ENCODE data around the gene DERL3.

Gene DERL3

GRCh38 chr22:23834793-23835483 lies 3.9 kb downstream of the DERL3 start:
- Histone ChIP-seq H3K9ac (ENCODE audit: low read depth, low read length) (no peak overlapping the region), H3K36me3 (ENCODE audit: control insufficient read depth, insufficient read depth, low read length) (peaks cover 38% of the 10 kb centered on the region)

GRCh38 chr22:23834406-23834792 lies 4.4 kb downstream of the DERL3 start:
- Histone ChIP-seq H3K4me3 (ENCODE audit: low read depth, low read length) (no peak overlapping the region), H3K9ac (ENCODE audit: low read depth, low read length) (no peak overlapping the region), H3K36me3 (ENCODE audit: control insufficient read depth, insufficient read depth, low read length) (peaks cover 38% of the 10 kb centered on the region), H3K27me3 (ENCODE audit: control insufficient read depth, insufficient read depth, low read length) (no peaks in the 10 kb centered on the region), H3K9me3 (ENCODE audit: control insufficient read depth, insufficient read depth, low read length) (no peaks in the 10 kb centered on the region), H3K4me1 (ENCODE audit: control insufficient read depth, insufficient read depth, low read length) (no peaks in the 10 kb centered on the region)

More at GRCh38 chr22:23834793-23835483, 3.9 kb downstream of the DERL3 start:
- peaks cover 2% of the 10 kb centered on the region for H3K27me3 ChIP-seq (ENCODE audit: control insufficient read depth, insufficient read depth, low read length)
- H3K4me3 ChIP-seq (ENCODE audit: low read depth, low read length) = no peak overlapping the region
- H3K9me3 ChIP-seq (ENCODE audit: control insufficient read depth, insufficient read depth, low read length) = no peaks in the 10 kb centered on the region
- H3K4me1 ChIP-seq (ENCODE audit: control insufficient read depth, insufficient read depth, low read length) = no peaks in the 10 kb centered on the region

- Histone ChIP-seq H3K4me1 (ENCODE audit: control insufficient read depth, insufficient read depth, low read length) (no peaks in the 10 kb centered on the region), H3K9ac (ENCODE audit: low read depth, low read length) (no peak overlapping the region), H3K36me3 (ENCODE audit: control insufficient read depth, insufficient read depth, low read length) (peaks cover 42% of the 10 kb centered on the region), H3K9me3 (ENCODE audit: control insufficient read depth, insufficient read depth, low read length) (no peaks in the 10 kb centered on the region), H3K27me3 (ENCODE audit: control insufficient read depth, insufficient read depth, low read length) (no peaks in the 10 kb centered on the region), H3K4me3 (ENCODE audit: low read depth, low read length) (no peak overlapping the region)
Measured at GRCh38 chr22:23833911-23834317, 4.9 kb downstream of the DERL3 start.

GRCh38 chr22:23833017-23833751 lies 5.6 kb downstream of the DERL3 start:
- Histone ChIP-seq H3K36me3 (ENCODE audit: control insufficient read depth, insufficient read depth, low read length) (peaks cover 47% of the 10 kb centered on the region), H3K9me3 (ENCODE audit: control insufficient read depth, insufficient read depth, low read length) (no peaks in the 10 kb centered on the region), H3K27me3 (ENCODE audit: control insufficient read depth, insufficient read depth, low read length) (no peaks in the 10 kb centered on the region), H3K4me3 (ENCODE audit: low read depth, low read length) (no peak overlapping the region), H3K4me1 (ENCODE audit: control insufficient read depth, insufficient read depth, low read length) (no peaks in the 10 kb centered on the region), H3K9ac (ENCODE audit: low read depth, low read length) (no peak overlapping the region)

GRCh38 chr22:23832226-23833016 lies 6.4 kb downstream of the DERL3 start:
- Histone ChIP-seq H3K27me3 (ENCODE audit: control insufficient read depth, insufficient read depth, low read length) (no peaks in the 10 kb centered on the region), H3K36me3 (ENCODE audit: control insufficient read depth, insufficient read depth, low read length) (peaks cover 51% of the 10 kb centered on the region), H3K9me3 (ENCODE audit: control insufficient read depth, insufficient read depth, low read length) (no peaks in the 10 kb centered on the region), H3K9ac (ENCODE audit: low read depth, low read length) (no peak overlapping the region), H3K4me3 (ENCODE audit: low read depth, low read length) (no peak overlapping the region), H3K4me1 (ENCODE audit: control insufficient read depth, insufficient read depth, low read length) (no peaks in the 10 kb centered on the region)

- Histone ChIP-seq H3K9ac (ENCODE audit: low read depth, low read length) (no peak overlapping the region), H3K4me1 (ENCODE audit: control insufficient read depth, insufficient read depth, low read length) (no peaks in the 10 kb centered on the region), H3K36me3 (ENCODE audit: control insufficient read depth, insufficient read depth, low read length) (peaks cover 54% of the 10 kb centered on the region), H3K4me3 (ENCODE audit: low read depth, low read length) (no peak overlapping the region), H3K27me3 (ENCODE audit: control insufficient read depth, insufficient read depth, low read length) (no peaks in the 10 kb centered on the region), H3K9me3 (ENCODE audit: control insufficient read depth, insufficient read depth, low read length) (no peaks in the 10 kb centered on the region)
Measured at GRCh38 chr22:23831781-23832180, 7.0 kb downstream of the DERL3 start.

GRCh38 chr22:23831261-23831660 lies 7.5 kb downstream of the DERL3 start:
- no peaks in the 10 kb centered on the region for H3K4me1 ChIP-seq (ENCODE audit: control insufficient read depth, insufficient read depth, low read length)
- H3K27me3 ChIP-seq (ENCODE audit: control insufficient read depth, insufficient read depth, low read length) = no peaks in the 10 kb centered on the region
- H3K36me3 ChIP-seq (ENCODE audit: control insufficient read depth, insufficient read depth, low read length) = peaks cover 58% of the 10 kb centered on the region
- H3K4me3 ChIP-seq (ENCODE audit: low read depth, low read length) = no peak overlapping the region
- H3K9me3 ChIP-seq (ENCODE audit: control insufficient read depth, insufficient read depth, low read length) = no peaks in the 10 kb centered on the region
- H3K9ac ChIP-seq (ENCODE audit: low read depth, low read length) = no peak overlapping the region

- H3K36me3 ChIP-seq (ENCODE audit: control insufficient read depth, insufficient read depth, low read length) = peaks cover 58% of the 10 kb centered on the region
- H3K27me3 ChIP-seq (ENCODE audit: control insufficient read depth, insufficient read depth, low read length) = no peaks in the 10 kb centered on the region
- H3K9me3 ChIP-seq (ENCODE audit: control insufficient read depth, insufficient read depth, low read length) = no peaks in the 10 kb centered on the region
- H3K9ac ChIP-seq (ENCODE audit: low read depth, low read length) = no peak overlapping the region
- no peaks in the 10 kb centered on the region for H3K4me1 ChIP-seq (ENCODE audit: control insufficient read depth, insufficient read depth, low read length)
- no peak overlapping the region for H3K4me3 ChIP-seq (ENCODE audit: low read depth, low read length)
Measured at GRCh38 chr22:23829845-23830372, 8.9 kb downstream of the DERL3 start.

GRCh38 chr22:23828800-23829680 lies 9.8 kb downstream of the DERL3 start:
- Histone ChIP-seq H3K9me3 (ENCODE audit: control insufficient read depth, insufficient read depth, low read length) (no peaks in the 10 kb centered on the region), H3K4me3 (ENCODE audit: low read depth, low read length) (no peak overlapping the region), H3K27me3 (ENCODE audit: control insufficient read depth, insufficient read depth, low read length) (no peaks in the 10 kb centered on the region), H3K36me3 (ENCODE audit: control insufficient read depth, insufficient read depth, low read length) (peaks cover 60% of the 10 kb centered on the region), H3K9ac (ENCODE audit: low read depth, low read length) (no peak overlapping the region), H3K4me1 (ENCODE audit: control insufficient read depth, insufficient read depth, low read length) (no peaks in the 10 kb centered on the region)

- Histone ChIP-seq H3K36me3 (ENCODE audit: control insufficient read depth, insufficient read depth, low read length) (peaks cover 51% of the 10 kb centered on the region), H3K9ac (ENCODE audit: low read depth, low read length) (no peak overlapping the region), H3K27me3 (ENCODE audit: control insufficient read depth, insufficient read depth, low read length) (no peaks in the 10 kb centered on the region), H3K4me1 (ENCODE audit: control insufficient read depth, insufficient read depth, low read length) (no peaks in the 10 kb centered on the region), H3K9me3 (ENCODE audit: control insufficient read depth, insufficient read depth, low read length) (no peaks in the 10 kb centered on the region), H3K4me3 (ENCODE audit: low read depth, low read length) (no peak overlapping the region)
Measured at GRCh38 chr22:23827351-23827995, 11.3 kb downstream of the DERL3 start.

Data from iPS-15b (cell line).